SK-N-SH (cell line): ENCODE data around the gene PHKB.

Experiments
- FOXM1 ChIP-seq: IDR thresholded peaks from 2 replicates; pipeline ENCODE4 v1.4.0; 2012; ENCODE audit warnings: low read depth, mild to moderate bottlenecking
- MEF2A ChIP-seq: IDR thresholded peaks from 2 replicates; pipeline ENCODE4 v1.4.0; 2012; ENCODE audit warnings: low read depth, borderline replicate concordance
- MXI1 ChIP-seq: IDR thresholded peaks from 2 replicates; pipeline ENCODE4 v1.6.1; 2012; ENCODE audit warnings: mild to moderate bottlenecking, low read depth, low read length, improper control_type of control experiment
- POLR2AphosphoS5 ChIP-seq: IDR thresholded peaks from 2 replicates; pipeline ENCODE4 v1.6.1; 2012; ENCODE audit warnings: low read depth, low read length
- RAD21 ChIP-seq: IDR thresholded peaks from 2 replicates; pipeline ENCODE4 v1.6.1; 2012; ENCODE audit warnings: mild to moderate bottlenecking, low read length
- RFX5 ChIP-seq: IDR thresholded peaks from 2 replicates; pipeline ENCODE4 v1.6.1; 2012; ENCODE audit warnings: mild to moderate bottlenecking, improper control_type of control experiment, low read length
- TEAD4 ChIP-seq: IDR thresholded peaks from 2 replicates; pipeline ENCODE4 v1.4.0; 2012; ENCODE audit warnings: mild to moderate bottlenecking, borderline replicate concordance; ENCODE audit not compliant: insufficient read depth
- TF ChIP-seq, protein P1 (sequence below): fragments of 200-600 bp; sonication (generic); IDR thresholded peaks from 2 replicates; pipeline ENCODE4 v1.6.1; 2017; ENCODE audit warnings: antibody characterized with exemption, mild to moderate bottlenecking, moderate library complexity
- TF ChIP-seq, protein P2 (sequence below): fragments of 150-350 bp; IDR thresholded peaks from 2 replicates; pipeline ENCODE4 v1.6.1; 2016; ENCODE audit warnings: mild to moderate bottlenecking, low read depth, low read length

DNA sequence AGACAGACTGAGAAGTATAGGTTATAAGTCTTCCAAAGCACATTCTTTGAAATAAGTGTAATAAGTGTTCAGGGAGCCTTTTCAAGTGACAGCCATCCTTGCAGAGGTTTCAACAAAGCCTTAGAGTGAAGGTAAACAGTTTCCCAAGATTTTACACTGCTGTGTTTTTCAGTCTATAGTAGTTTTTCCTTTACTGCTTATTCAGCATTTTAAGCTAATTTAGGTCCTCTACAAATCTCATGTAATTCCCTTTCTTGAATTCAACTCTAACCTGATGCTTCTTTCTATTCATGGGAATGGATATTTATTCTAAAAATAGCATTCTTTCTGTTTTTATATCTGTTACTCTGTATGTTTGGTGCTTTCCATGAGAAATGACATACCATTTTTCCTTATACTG is 211.3 kb downstream of the PHKB start:
- TF ChIP-seq, protein P1, sequence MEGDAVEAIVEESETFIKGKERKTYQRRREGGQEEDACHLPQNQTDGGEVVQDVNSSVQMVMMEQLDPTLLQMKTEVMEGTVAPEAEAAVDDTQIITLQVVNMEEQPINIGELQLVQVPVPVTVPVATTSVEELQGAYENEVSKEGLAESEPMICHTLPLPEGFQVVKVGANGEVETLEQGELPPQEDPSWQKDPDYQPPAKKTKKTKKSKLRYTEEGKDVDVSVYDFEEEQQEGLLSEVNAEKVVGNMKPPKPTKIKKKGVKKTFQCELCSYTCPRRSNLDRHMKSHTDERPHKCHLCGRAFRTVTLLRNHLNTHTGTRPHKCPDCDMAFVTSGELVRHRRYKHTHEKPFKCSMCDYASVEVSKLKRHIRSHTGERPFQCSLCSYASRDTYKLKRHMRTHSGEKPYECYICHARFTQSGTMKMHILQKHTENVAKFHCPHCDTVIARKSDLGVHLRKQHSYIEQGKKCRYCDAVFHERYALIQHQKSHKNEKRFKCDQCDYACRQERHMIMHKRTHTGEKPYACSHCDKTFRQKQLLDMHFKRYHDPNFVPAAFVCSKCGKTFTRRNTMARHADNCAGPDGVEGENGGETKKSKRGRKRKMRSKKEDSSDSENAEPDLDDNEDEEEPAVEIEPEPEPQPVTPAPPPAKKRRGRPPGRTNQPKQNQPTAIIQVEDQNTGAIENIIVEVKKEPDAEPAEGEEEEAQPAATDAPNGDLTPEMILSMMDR: no peak
- no peak for TF ChIP-seq RFX5
- no peak for TF ChIP-seq MXI1
- TF ChIP-seq POLR2AphosphoS5: no peak
- TF ChIP-seq, protein P2, sequence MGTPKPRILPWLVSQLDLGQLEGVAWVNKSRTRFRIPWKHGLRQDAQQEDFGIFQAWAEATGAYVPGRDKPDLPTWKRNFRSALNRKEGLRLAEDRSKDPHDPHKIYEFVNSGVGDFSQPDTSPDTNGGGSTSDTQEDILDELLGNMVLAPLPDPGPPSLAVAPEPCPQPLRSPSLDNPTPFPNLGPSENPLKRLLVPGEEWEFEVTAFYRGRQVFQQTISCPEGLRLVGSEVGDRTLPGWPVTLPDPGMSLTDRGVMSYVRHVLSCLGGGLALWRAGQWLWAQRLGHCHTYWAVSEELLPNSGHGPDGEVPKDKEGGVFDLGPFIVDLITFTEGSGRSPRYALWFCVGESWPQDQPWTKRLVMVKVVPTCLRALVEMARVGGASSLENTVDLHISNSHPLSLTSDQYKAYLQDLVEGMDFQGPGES: no peak
- no peak for TF ChIP-seq FOXM1
- TF ChIP-seq RAD21: no peak
- TF ChIP-seq MEF2A: no peak
- TF ChIP-seq TEAD4: no peak
